Measurements from ENCODE around the gene FAM24B. TPM values are rescaled to one million over a fixed set of nuclear protein-coding genes. Genes with fewer than 3 reads are reported as not detected.
"Not testable (repeated sequence)": the region's sequence is repeated elsewhere in the genome, so short reads cannot be mapped to it uniquely, and the experiment has no call there.

Gene FAM24B
- total RNA-seq, 1 donor from 2014 or later, result 0.55 TPM

GRCh38 chr10:122863216-122864193, 15.9 kb downstream of the FAM24B start:
- intact Hi-C loops (cut with micrococcal nuclease), result no loop called here
- Histone ChIP-seq H3K9me3 (replicated peaks) (no peaks in the 10 kb centered on the region), H3K27me3 (ENCODE audit: low read depth) (no peaks in the 10 kb centered on the region), H3K4me3 (no peak overlapping the region), H3K27ac (replicated peaks) (no peak overlapping the region), H3K36me3 (no peaks in the 10 kb centered on the region), H3K4me1 (no peaks in the 10 kb centered on the region)
- TF ChIP-seq, protein P1, sequence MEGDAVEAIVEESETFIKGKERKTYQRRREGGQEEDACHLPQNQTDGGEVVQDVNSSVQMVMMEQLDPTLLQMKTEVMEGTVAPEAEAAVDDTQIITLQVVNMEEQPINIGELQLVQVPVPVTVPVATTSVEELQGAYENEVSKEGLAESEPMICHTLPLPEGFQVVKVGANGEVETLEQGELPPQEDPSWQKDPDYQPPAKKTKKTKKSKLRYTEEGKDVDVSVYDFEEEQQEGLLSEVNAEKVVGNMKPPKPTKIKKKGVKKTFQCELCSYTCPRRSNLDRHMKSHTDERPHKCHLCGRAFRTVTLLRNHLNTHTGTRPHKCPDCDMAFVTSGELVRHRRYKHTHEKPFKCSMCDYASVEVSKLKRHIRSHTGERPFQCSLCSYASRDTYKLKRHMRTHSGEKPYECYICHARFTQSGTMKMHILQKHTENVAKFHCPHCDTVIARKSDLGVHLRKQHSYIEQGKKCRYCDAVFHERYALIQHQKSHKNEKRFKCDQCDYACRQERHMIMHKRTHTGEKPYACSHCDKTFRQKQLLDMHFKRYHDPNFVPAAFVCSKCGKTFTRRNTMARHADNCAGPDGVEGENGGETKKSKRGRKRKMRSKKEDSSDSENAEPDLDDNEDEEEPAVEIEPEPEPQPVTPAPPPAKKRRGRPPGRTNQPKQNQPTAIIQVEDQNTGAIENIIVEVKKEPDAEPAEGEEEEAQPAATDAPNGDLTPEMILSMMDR (IDR thresholded peaks at IDR 0.05; ENCODE audit: borderline replicate concordance), result no peak
- no peak for DNase-seq

GRCh38 chr10:122861711-122862161, 17.6 kb downstream of the FAM24B start:
- TF ChIP-seq, protein P1 (IDR thresholded peaks at IDR 0.05; ENCODE audit: borderline replicate concordance), result no peak
- Histone ChIP-seq H3K9me3 (replicated peaks) (no peaks in the 10 kb centered on the region), H3K4me1 (no peaks in the 10 kb centered on the region), H3K4me3 (no peak overlapping the region), H3K27me3 (ENCODE audit: low read depth) (no peaks in the 10 kb centered on the region), H3K36me3 (no peaks in the 10 kb centered on the region), H3K27ac (replicated peaks) (no peak overlapping the region)
- intact Hi-C loops (cut with micrococcal nuclease), result no loop called here
- DNase-seq, result no peak

DNA sequence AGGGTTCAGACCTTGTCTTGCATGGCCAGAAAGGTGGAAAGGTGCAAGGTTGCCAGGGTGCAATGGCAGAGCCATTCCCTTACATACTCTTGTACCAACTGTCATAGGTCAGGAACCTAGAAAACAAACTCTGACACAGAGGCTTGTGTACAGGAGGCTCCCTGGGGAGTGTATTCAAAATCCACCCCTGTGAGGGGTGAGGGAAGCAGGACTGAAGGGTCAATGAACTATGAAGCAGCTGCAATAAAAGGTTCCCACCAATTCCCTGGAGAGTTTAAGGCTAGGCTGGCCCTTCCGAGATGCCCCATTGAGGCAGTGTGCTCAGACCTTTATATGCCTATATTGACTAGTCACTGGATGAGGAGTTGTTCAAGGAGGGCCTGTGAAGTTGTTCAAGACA, 19.9 kb downstream of the FAM24B start:
- no peaks in the 10 kb centered on the region for H3K36me3 ChIP-seq
- H3K4me3 ChIP-seq, result no peak overlapping the region
- H3K27ac ChIP-seq (replicated peaks), result no peak overlapping the region
- H3K4me1 ChIP-seq, result no peaks in the 10 kb centered on the region
- intact Hi-C loops (cut with micrococcal nuclease), result no loop called here
- H3K27me3 ChIP-seq (ENCODE audit: low read depth), result no peaks in the 10 kb centered on the region
- DNase-seq, result no peak
- H3K9me3 ChIP-seq (replicated peaks), result no peaks in the 10 kb centered on the region
- TF ChIP-seq, protein P1 (IDR thresholded peaks at IDR 0.05; ENCODE audit: borderline replicate concordance), result no peak

- DNase-seq; H3K4me1 ChIP-seq; H3K4me3 ChIP-seq; H3K27ac ChIP-seq (replicated peaks); H3K27me3 ChIP-seq (ENCODE audit: low read depth); H3K36me3 ChIP-seq; intact Hi-C loops (cut with micrococcal nuclease); H3K9me3 ChIP-seq (replicated peaks): not testable (repeated sequence)
These were observed 21.3 kb downstream of the FAM24B start for GRCh38 chr10:122858042-122858441.

- TF ChIP-seq, protein P1 (IDR thresholded peaks at IDR 0.05; ENCODE audit: borderline replicate concordance), result no peak
- Histone ChIP-seq H3K4me3 (no peak overlapping the region), H3K36me3 (peaks cover 5% of the 10 kb centered on the region), H3K27me3 (ENCODE audit: low read depth) (no peaks in the 10 kb centered on the region), H3K27ac (replicated peaks) (no peak overlapping the region), H3K4me1 (no peaks in the 10 kb centered on the region), H3K9me3 (replicated peaks) (peaks cover 12% of the 10 kb centered on the region)
- intact Hi-C loops (cut with micrococcal nuclease), result no loop called here
- DNase-seq, result no peak
These were observed 22.5 kb downstream of the FAM24B start for GRCh38 chr10:122856902-122857301.

GRCh38 chr10:122855745-122856144, 23.6 kb downstream of the FAM24B start:
- Histone ChIP-seq H3K4me1 (no peaks in the 10 kb centered on the region), H3K4me3 (no peak overlapping the region), H3K36me3 (peaks cover 5% of the 10 kb centered on the region)

More at GRCh38 chr10:122855745-122856144, 23.6 kb downstream of the FAM24B start:
- no peak overlapping the region for H3K27ac ChIP-seq (replicated peaks)
- TF ChIP-seq, protein P1 (IDR thresholded peaks at IDR 0.05; ENCODE audit: borderline replicate concordance), result no peak
- intact Hi-C loops (cut with micrococcal nuclease), result no loop called here
- peaks cover 18% of the 10 kb centered on the region for H3K9me3 ChIP-seq (replicated peaks)
- H3K27me3 ChIP-seq (ENCODE audit: low read depth), result no peaks in the 10 kb centered on the region
- no peak for DNase-seq
